ENCODE measurements around the gene DND1.
"Not testable (repeated sequence)": the region's sequence is repeated elsewhere in the genome, so short reads cannot be mapped to it uniquely, and the experiment has no call there.

The DND1 gene

GRCh38 chr5:140673187-140673976 is at the start of gene DND1:
Gene DND1 (minus strand): TSS chr5:140673576. CDS start chr5:140673542, 34 bp downstream.
- TF ChIP-seq MYC (IDR thresholded peaks at IDR 0.05; ENCODE audit: low read depth, low read length) (no peak), CTCF (IDR thresholded peaks at IDR 0.05; ENCODE audit: low read depth, low read length) (no peak), MAX (IDR thresholded peaks at IDR 0.05; ENCODE audit: low read depth, low read length) (no peak), POLR2A (IDR thresholded peaks at IDR 0.05; ENCODE audit: extremely low read depth, insufficient read length) (no peak)

GRCh38 chr5:140721395-140721794 is 48.0 kb upstream of the DND1 start:
- DNase-seq (ENCODE audit: low read depth), result not testable (repeated sequence)

More at GRCh38 chr5:140673187-140673976, at the start of gene DND1:
- DNase-seq (ENCODE audit: low read depth), result peak; percentile 30
- no peak within 1 kb of the TSS for H3K4me3 ChIP-seq (ENCODE audit: low read depth, low read length)

GRCh38 chr5:140720738-140721137 is 47.4 kb upstream of the DND1 start:
- H3K4me3 ChIP-seq (ENCODE audit: low read depth, low read length), result not testable (repeated sequence)
- peak; percentile 48 for DNase-seq (ENCODE audit: low read depth)

More at GRCh38 chr5:140721395-140721794, 48.0 kb upstream of the DND1 start:
- H3K4me3 ChIP-seq (ENCODE audit: low read depth, low read length), result not testable (repeated sequence)

GRCh38 chr5:140718266-140718592 is 44.9 kb upstream of the DND1 start:
- no peak for DNase-seq (ENCODE audit: low read depth)
- no peak overlapping the region for H3K4me3 ChIP-seq (ENCODE audit: low read depth, low read length)
- TF ChIP-seq MAX (IDR thresholded peaks at IDR 0.05; ENCODE audit: low read depth, low read length), result no peak
- TF ChIP-seq POLR2A (IDR thresholded peaks at IDR 0.05; ENCODE audit: extremely low read depth, insufficient read length), result no peak
- no peak for TF ChIP-seq MYC (IDR thresholded peaks at IDR 0.05; ENCODE audit: low read depth, low read length)
- no peak for TF ChIP-seq CTCF (IDR thresholded peaks at IDR 0.05; ENCODE audit: low read depth, low read length)

GRCh38 chr5:140716238-140716637 is 42.9 kb upstream of the DND1 start:
- H3K4me3 ChIP-seq (ENCODE audit: low read depth, low read length); DNase-seq (ENCODE audit: low read depth): not testable (repeated sequence)

GRCh38 chr5:140713562-140714094 is 40.3 kb upstream of the DND1 start:
- DNase-seq (ENCODE audit: low read depth), result no peak
- no peak overlapping the region for H3K4me3 ChIP-seq (ENCODE audit: low read depth, low read length)
- TF ChIP-seq POLR2A (IDR thresholded peaks at IDR 0.05; ENCODE audit: extremely low read depth, insufficient read length) (no peak), CTCF (IDR thresholded peaks at IDR 0.05; ENCODE audit: low read depth, low read length) (no peak), MAX (IDR thresholded peaks at IDR 0.05; ENCODE audit: low read depth, low read length) (no peak), MYC (IDR thresholded peaks at IDR 0.05; ENCODE audit: low read depth, low read length) (no peak)

GRCh38 chr5:140711794-140712193 is 38.4 kb upstream of the DND1 start:
- peak overlapping the region; percentile 19 for H3K4me3 ChIP-seq (ENCODE audit: low read depth, low read length)
- TF ChIP-seq MYC (IDR thresholded peaks at IDR 0.05; ENCODE audit: low read depth, low read length) (no peak), MAX (IDR thresholded peaks at IDR 0.05; ENCODE audit: low read depth, low read length) (no peak), POLR2A (IDR thresholded peaks at IDR 0.05; ENCODE audit: extremely low read depth, insufficient read length) (no peak), CTCF (IDR thresholded peaks at IDR 0.05; ENCODE audit: low read depth, low read length) (no peak)
- DNase-seq (ENCODE audit: low read depth), result no peak
